Tibial nerve (tissue), 4 donors: ENCODE measurements around the gene PSMB3. TPM values are rescaled to one million over a fixed set of nuclear protein-coding genes. Genes with fewer than 3 reads are reported as not detected.

Experiments used
- DNase-seq, 2 donors: peaks; one replicate each; pipeline ENCODE4 v3.0.0-alpha.2; 2019; ENCODE audit warnings: low spot score in 2 of 2
- H3K27ac ChIP-seq, 4 donors: fragments of 200-600 bp; sonication (generic) in 3 of 4; one replicate each; pipeline ENCODE4 v1.5.1; 2017 to 2019; ENCODE audit warnings: mild to moderate bottlenecking in 1 of 4
- H3K27me3 ChIP-seq, 2 donors: fragments of 200-600 bp; sonication (generic) in 1 of 2; one replicate each; pipeline versions ENCODE4 v1.5.1 to v1.6.0; 2017 to 2019
- H3K36me3 ChIP-seq, 3 donors: fragments of 200-600 bp; sonication (generic); one replicate each; pipeline ENCODE4 v1.5.1; 2018 to 2019
- H3K4me1 ChIP-seq, 4 donors: fragments of 200-600 bp; sonication (generic) in 3 of 4; one replicate each; pipeline ENCODE4 v1.5.1; 2017 to 2019
- H3K4me3 ChIP-seq, 4 donors: fragments of 200-600 bp; sonication (generic) in 3 of 4; one replicate each; pipeline ENCODE4 v1.5.1; 2017 to 2019; ENCODE audit warnings: mild to moderate bottlenecking in 1 of 4, moderate library complexity in 1 of 4
- H3K9me3 ChIP-seq, 4 donors: fragments of 200-600 bp; sonication (generic) in 3 of 4; one replicate each; pipeline ENCODE4 v1.5.1; 2017 to 2019
- EP300 ChIP-seq, 2 donors: sonication (generic); formaldehyde crosslinking; IDR thresholded peaks; one replicate each; pipeline ENCODE4 v1.6.1; 2017; ENCODE audit warnings: antibody characterized with exemption in 2 of 2, mild to moderate bottlenecking in 1 of 2
- POLR2A ChIP-seq, 2 donors: fragments of 450-650 bp; IDR thresholded peaks; one replicate each; pipeline ENCODE4 v1.6.1; 2017; ENCODE audit warnings: antibody characterized with exemption in 2 of 2, mild to moderate bottlenecking in 2 of 2, moderate library complexity in 2 of 2
- WGBS, 2 donors: methylation state at CpG; one replicate each; pipeline ENCODE4 v1.1.5; 2018; 5-methylcytosine and 5-hydroxymethylcytosine counted together
- total RNA-seq, 4 donors: library from RNA; depleted of rRNA; stranded (reverse); fragments of >200 nt; gene quantifications; one replicate each; pipeline ENCODE4 v1.1.0, GENCODE V29; 2016
- TF ChIP-seq, protein P1 (sequence below), 5 experiments: fragments of 200-600 bp in 3 of 5; fragments of 450-650 bp in 2 of 5; sonication (generic) in 3 of 5; IDR thresholded peaks; one replicate each; pipeline ENCODE4 v1.5.1; 2016 to 2019; ENCODE audit warnings: antibody characterized with exemption in 5 of 5, mild to moderate bottlenecking in 3 of 5, moderate library complexity in 2 of 5

PSMB3 gene
- total RNA-seq, 4 donors from 2014 or later = 88.8 to 146 (median 141) TPM

DNA sequence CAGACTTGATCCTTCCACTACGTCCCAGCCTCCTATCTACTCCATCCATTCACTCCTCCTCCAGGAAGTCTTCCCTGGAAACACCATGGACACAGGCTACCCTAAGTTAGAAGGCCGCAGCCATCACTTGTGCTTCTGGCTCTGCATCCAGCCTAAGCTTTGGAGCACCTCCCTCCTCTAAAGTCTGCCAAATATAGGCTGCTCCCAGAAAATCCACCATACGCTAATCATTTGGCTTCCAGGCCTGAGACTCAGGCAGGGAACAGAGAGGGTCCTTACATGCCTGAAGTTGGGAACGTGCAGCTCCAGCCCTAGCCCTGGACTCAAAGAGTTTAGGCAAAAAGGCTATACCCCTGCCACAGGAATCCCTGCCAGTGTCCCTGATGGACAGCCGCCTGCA, 11.1 kb upstream of the PSMB3 start:
- peak overlapping the region; percentile 31 to 88 (median 80) for H3K27ac ChIP-seq
- H3K27me3 ChIP-seq = no peaks in the 10 kb centered on the region
- 64 to 75% methylated on average over 5 of the region's 5 CpGs for WGBS, 2 donors
- no peak for DNase-seq
- H3K4me3 ChIP-seq = no peak overlapping the region
- peaks cover 0 to 38% (median 3%) of the 10 kb centered on the region in 3 donors for H3K36me3 ChIP-seq
- H3K9me3 ChIP-seq = no peaks in the 10 kb centered on the region
- peaks cover 0 to 60% (median 23%) of the 10 kb centered on the region in 4 donors for H3K4me1 ChIP-seq
- TF ChIP-seq, protein P1, sequence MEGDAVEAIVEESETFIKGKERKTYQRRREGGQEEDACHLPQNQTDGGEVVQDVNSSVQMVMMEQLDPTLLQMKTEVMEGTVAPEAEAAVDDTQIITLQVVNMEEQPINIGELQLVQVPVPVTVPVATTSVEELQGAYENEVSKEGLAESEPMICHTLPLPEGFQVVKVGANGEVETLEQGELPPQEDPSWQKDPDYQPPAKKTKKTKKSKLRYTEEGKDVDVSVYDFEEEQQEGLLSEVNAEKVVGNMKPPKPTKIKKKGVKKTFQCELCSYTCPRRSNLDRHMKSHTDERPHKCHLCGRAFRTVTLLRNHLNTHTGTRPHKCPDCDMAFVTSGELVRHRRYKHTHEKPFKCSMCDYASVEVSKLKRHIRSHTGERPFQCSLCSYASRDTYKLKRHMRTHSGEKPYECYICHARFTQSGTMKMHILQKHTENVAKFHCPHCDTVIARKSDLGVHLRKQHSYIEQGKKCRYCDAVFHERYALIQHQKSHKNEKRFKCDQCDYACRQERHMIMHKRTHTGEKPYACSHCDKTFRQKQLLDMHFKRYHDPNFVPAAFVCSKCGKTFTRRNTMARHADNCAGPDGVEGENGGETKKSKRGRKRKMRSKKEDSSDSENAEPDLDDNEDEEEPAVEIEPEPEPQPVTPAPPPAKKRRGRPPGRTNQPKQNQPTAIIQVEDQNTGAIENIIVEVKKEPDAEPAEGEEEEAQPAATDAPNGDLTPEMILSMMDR (IDR thresholded peaks at IDR 0.05) = no peak
- TF ChIP-seq POLR2A (IDR thresholded peaks at IDR 0.05) (no peak), EP300 (IDR thresholded peaks at IDR 0.05) (no peak)

DNA sequence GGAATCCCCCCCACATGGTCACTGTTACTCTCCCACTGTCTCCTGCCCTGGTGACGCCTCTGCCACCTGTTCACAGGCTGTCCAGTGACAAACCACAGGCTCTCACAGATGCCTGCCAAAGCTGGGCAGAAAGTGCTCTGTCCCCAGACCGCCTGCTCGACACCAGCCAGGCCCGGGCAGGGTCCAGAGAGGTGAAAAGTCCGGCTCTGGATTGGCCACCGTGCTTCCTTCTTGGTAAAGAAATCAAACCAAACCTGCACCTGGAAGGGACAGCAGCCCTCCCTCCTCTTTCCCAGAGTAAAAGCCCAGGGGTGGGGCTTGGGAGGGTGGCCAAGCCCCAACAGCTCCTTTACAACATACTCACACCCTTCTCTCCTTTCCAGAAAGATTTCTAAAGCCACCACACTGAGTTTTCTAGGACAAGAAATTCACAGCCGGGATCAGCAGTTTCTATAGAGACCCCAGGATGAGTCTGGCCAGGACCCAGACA, 10.6 kb upstream of the PSMB3 start:
- no peaks in the 10 kb centered on the region for H3K9me3 ChIP-seq
- peaks cover 0 to 65% (median 28%) of the 10 kb centered on the region in 4 donors for H3K4me1 ChIP-seq
- H3K27ac ChIP-seq = peak overlapping the region; percentile 31 to 88 (median 80)
- H3K27me3 ChIP-seq = no peaks in the 10 kb centered on the region
- no peak for DNase-seq
- 45 to 55% methylated on average over 7 of the region's 7 CpGs for WGBS, 2 donors
- no peak overlapping the region for H3K4me3 ChIP-seq
- TF ChIP-seq POLR2A (IDR thresholded peaks at IDR 0.05) = no peak
- no peak for TF ChIP-seq EP300 (IDR thresholded peaks at IDR 0.05)
- TF ChIP-seq, protein P1 (IDR thresholded peaks at IDR 0.05) = no peak
- H3K36me3 ChIP-seq = peaks cover 0 to 35% (median 3%) of the 10 kb centered on the region in 3 donors

DNA sequence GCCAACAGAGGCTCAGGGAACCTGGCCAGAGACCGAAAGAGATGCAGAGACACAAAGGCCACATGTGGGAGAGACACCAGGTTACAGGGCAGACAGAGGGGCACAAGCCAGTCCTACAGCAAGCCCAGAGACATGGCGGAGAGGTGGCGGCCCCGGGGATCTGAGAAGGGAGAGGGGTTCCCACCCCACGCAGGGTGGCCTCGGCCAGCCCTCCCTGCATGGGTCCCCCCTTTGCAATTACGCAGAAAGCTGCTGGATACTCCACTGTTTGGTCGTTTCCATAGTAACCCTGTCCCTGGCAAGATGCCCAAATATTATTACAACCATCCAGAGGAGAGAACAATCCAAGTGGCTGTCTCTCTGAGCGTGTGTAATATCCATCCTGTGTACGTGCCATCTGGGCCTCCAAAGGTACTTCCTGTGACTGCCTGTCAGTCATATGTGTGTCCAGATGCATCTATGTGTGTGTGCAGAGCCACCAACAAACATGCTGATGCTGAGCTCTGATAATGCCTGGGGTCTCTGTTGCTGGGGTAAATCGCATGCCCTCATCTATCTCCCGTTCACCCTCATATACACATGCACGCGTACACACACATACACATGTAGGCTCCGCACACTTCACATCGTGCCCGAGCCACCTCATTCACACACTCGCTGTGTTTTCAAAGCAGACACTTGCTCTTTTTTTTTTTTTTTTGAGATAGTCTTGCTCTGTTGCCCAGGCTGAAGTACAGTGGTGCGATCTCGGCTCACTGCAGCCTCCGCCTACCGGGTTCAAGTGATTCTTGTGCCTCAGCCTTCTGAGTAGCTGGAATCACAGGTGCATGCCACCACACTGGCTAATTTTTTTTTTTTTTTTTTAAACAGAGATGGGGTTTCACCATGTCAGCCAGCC, 9.9 kb upstream of the PSMB3 start:
- no peaks in the 10 kb centered on the region for H3K27me3 ChIP-seq
- no peak overlapping the region for H3K4me3 ChIP-seq
- peaks cover 0 to 68% (median 34%) of the 10 kb centered on the region in 4 donors for H3K4me1 ChIP-seq
- TF ChIP-seq POLR2A (IDR thresholded peaks at IDR 0.05) (no peak), EP300 (IDR thresholded peaks at IDR 0.05) (peak in 1 of 2 donors; percentile 68)
- TF ChIP-seq, protein P1 (IDR thresholded peaks at IDR 0.05) = no peak
- H3K9me3 ChIP-seq = no peaks in the 10 kb centered on the region
- peak overlapping the region; percentile 31 to 88 (median 80) for H3K27ac ChIP-seq
- DNase-seq = peak in 1 of 2 donors; percentile 96
- WGBS, 2 donors = 31 to 36% methylated on average over 22 of the region's 22 CpGs
- peaks cover 0 to 28% (median 3%) of the 10 kb centered on the region in 3 donors for H3K36me3 ChIP-seq

DNA sequence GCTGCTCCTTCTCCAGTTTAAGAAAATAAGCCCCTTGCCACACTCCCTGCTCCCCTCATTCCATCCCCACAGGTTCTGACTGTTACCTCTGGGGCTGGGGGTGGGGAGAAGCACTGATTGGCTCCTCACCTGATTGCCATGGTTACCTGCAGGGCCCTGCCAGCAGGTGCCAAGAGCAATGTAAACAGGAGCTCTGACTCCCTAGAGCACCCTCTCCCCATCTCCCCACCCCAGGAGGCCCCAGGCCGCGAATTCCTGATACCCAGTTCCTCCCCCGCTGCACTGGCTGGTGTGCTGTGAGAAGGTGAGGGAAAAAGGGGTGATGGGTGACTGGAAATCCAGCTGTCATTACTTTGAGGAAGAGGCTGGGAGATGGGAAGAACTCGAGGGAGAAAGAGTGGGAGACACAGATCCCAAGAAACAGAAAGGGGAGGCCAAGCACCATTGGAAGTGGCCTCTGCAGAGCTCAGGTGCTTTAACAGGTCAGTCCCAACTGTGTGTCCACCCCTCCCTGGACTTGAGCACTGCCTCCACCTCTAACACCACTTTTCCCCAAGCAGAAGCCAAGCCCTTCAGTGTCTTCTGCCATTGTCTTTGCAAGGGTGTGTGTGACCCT, 8.9 kb upstream of the PSMB3 start:
- TF ChIP-seq, protein P1 (IDR thresholded peaks at IDR 0.05) = no peak
- TF ChIP-seq POLR2A (IDR thresholded peaks at IDR 0.05) (no peak), EP300 (IDR thresholded peaks at IDR 0.05) (no peak)
- peaks cover 0 to 70% (median 37%) of the 10 kb centered on the region in 4 donors for H3K4me1 ChIP-seq
- peaks cover 0 to 18% (median 0%) of the 10 kb centered on the region in 3 donors for H3K36me3 ChIP-seq
- 70 to 74% methylated on average over 4 of the region's 4 CpGs for WGBS, 2 donors
- peaks cover 0 to under 1% of the 10 kb centered on the region in 2 donors for H3K27me3 ChIP-seq
- H3K27ac ChIP-seq = peak overlapping the region in 3 of 4 donors; percentile 76 to 88 (median 85)
- H3K9me3 ChIP-seq = no peaks in the 10 kb centered on the region
- DNase-seq = no peak
- H3K4me3 ChIP-seq = no peak overlapping the region
